Neural cell (in vitro differentiated cells): ENCODE measurements around the gene UIMC1.

Source experiments
- CTCF ChIP-seq: fragments of 450-650 bp; IDR thresholded peaks from 2 replicates; pipeline ENCODE4 v1.5.1; 2014; ENCODE audit warnings: antibody characterized with exemption, mild to moderate bottlenecking, moderate library complexity; ENCODE audit not compliant: poor library complexity, severe bottlenecking
- EZH2 ChIP-seq: fragments of 200-600, 300-800 bp; shearing (Covaris generic), sonication (generic); IDR thresholded peaks from 2 replicates; pipeline ENCODE4 v1.6.1; 2014; ENCODE audit warnings: antibody characterized with exemption, low read length, borderline replicate concordance, mild to moderate bottlenecking; ENCODE audit not compliant: insufficient read depth, poor library complexity, severe bottlenecking
- POLR2AphosphoS5 ChIP-seq: IDR thresholded peaks from 2 replicates; pipeline ENCODE4 v1.6.1; 2012
- SMC3 ChIP-seq: fragments of 450-650 bp; conservative IDR thresholded peaks from 2 replicates; pipeline ENCODE4 v1.6.1; 2014; ENCODE audit warnings: antibody characterized with exemption, mild to moderate bottlenecking, moderate library complexity; ENCODE audit not compliant: poor library complexity
- TAF1 ChIP-seq: IDR thresholded peaks from 2 replicates; pipeline ENCODE4 v1.6.1; 2012; ENCODE audit warnings: low read depth

GRCh38 chr5:176883700-176884570, 122.6 kb downstream of the UIMC1 start:
- TF ChIP-seq POLR2AphosphoS5 = peak; percentile 70
- no peak for TF ChIP-seq EZH2
- no peak for TF ChIP-seq CTCF
- no peak for TF ChIP-seq SMC3
- TF ChIP-seq TAF1 = no peak
